Gastrocnemius medialis (tissue), 4 donors: ENCODE results near the gene PTPN21.

Source experiments
- CTCF ChIP-seq, 5 experiments: fragments of 450-650 bp in 3 of 5; fragments of 200-600 bp in 2 of 5; sonication (generic) in 2 of 5; IDR thresholded peaks in 4 of 5; conservative IDR thresholded peaks in 1 of 5; 1 replicate in 4 of 5; 2 replicates in 1 of 5; pipeline ENCODE4 v1.5.1; 2016 to 2019; ENCODE audit warnings: antibody characterized with exemption in 5 of 5, mild to moderate bottlenecking in 3 of 5, moderate library complexity in 3 of 5
- POLR2A ChIP-seq, 2 donors: fragments of 450-650 bp; IDR thresholded peaks; one replicate each; pipeline ENCODE4 v1.6.1; 2017; ENCODE audit warnings: antibody characterized with exemption in 2 of 2, mild to moderate bottlenecking in 2 of 2, moderate library complexity in 2 of 2

DNA sequence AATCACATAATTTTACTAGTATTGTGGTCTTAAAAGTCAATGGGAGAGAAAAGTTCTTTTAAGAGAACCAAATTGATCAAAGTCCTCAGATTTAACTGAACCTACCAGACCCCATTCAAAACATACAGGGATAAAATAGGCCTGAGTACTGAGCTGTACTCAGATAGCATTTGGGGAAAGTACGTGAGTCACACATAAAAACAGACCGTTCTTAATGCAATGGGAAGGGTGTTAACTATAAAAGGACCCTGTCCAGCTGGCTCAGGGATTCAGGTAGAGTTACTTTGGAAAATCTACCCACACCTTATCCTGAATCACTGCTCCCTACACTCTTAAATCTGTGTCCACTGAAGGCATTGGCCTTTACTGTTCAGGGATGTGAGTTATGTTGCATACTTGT lies 78.0 kb downstream of the PTPN21 start:
- TF ChIP-seq CTCF (IDR thresholded peaks at IDR 0.05 in 4 of 5, conservative IDR thresholded peaks at IDR 0.05 in 1 of 5), result no peak
- TF ChIP-seq POLR2A (IDR thresholded peaks at IDR 0.05), result no peak
